NCI-H1694 (cell line): ENCODE results near the gene EXOC6B.

ENCODE experiments used
- DNase-seq: peaks from one replicate; lab custom pipeline; 2025; lab: John Stamatoyannopoulos, UW

The EXOC6B gene

DNA sequence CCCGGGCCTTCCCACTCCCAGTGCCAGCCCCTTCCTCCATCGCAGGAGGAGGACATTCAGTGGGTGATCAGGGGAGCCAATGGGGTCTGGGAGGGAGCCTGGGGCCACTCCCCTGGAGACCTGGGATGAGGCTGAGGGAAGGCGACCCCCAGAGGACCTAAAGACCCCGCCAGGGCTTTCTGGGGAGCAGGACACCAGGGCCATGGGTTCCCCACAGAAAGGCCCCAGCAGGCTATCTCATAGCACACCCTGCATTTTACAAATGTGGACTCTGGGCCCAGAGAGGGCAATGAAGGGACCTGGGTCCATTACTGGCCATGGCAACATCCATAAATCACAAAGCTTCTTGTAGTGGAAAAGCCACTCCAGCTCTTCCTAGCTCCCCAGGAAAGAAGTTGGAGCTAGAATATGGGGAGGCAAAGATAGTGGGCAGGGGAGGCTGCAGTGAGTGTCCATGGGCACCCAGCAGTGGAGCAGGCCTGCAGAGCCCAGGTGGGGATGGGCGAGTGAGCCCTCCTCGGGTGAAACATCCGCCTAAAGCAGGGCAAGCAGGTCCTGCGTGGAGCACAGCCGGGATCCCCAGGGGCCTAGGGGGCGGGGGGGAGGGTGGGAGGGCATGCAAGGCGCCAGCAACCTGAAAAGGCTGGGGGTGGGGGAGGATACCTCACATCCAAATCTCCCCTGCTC, 692.0 kb downstream of the EXOC6B start:
- DNase-seq, result no peak

DNA sequence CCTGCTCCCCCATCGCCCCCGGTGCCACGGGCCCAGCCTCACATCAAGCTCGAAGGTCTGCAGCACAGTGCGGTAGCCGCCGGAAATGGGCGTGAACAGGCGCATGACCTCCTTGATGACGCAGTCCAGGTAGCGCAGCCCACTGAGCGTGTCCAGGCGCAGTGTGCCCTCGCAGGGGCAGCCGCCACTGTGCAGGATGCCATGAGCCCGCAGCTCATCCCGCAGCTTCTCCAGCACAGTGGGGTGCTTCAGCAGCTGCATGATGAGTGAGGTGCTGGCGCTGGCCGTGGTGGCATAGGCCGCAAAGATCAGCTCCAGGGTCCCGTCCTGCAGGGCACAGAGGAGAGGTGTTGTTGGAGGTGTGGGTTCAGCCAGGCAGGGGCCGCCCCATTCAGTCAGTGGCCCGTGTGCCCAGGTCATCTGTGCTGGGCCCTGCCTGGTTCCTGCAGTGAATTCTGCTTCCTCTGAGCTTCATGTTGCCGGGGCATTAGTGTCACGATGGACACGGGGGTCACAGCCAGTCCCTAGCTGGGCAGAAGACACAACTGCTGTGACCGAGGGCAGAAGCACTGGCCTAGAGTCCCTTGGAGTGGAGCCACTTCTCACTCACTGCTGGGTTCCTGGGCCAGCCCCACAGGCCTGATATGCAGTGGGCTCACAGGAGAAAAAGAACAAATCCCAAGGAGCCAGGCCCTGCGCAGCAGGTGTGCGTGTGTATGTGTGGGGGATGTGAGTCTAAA, 692.7 kb downstream of the EXOC6B start:
- no peak for DNase-seq

DNA sequence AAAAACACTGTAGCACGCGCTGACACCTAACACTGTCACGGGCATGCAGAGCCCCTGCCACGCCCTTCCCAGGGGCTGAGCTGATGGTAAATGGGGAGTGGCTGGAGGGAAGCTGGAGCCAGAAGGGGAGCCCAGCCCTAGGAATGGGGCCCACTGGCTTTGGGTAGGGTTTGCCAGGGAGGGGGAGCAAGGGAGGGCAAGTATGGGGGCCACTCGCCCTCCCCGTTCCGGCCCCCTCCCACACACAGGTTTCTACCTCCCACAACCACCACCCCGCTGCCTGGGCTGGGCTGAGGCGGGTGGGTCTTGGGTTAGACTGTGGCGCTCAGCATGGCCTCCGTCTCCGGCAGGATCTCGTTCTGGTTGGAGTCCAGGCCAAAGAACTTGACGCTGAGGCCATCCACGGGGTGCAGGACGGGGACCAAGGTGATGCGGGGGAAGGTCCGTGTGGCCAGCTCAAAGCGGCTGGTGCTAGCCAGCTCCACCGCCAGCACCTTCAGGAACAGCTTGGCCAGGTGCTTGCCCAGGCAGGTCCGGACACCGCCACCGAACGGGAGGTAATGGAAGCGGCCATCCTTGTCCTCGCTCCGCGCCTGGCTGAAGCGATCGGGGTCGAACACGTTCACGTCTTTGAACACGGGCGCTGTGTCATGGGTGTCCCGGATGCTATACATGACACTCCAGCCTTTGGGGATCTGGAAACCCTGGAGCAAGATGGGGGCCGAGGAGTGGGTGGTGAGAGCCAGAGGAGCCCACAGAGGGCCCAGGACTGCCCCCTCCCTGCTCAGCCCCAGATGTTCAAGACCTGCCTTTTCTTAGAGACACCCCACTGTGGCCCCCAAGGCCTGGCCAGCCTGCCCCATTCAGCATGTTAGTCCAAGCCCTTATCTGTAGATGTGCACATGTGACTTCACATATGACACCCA, 693.7 kb downstream of the EXOC6B start:
- no peak for DNase-seq

DNA sequence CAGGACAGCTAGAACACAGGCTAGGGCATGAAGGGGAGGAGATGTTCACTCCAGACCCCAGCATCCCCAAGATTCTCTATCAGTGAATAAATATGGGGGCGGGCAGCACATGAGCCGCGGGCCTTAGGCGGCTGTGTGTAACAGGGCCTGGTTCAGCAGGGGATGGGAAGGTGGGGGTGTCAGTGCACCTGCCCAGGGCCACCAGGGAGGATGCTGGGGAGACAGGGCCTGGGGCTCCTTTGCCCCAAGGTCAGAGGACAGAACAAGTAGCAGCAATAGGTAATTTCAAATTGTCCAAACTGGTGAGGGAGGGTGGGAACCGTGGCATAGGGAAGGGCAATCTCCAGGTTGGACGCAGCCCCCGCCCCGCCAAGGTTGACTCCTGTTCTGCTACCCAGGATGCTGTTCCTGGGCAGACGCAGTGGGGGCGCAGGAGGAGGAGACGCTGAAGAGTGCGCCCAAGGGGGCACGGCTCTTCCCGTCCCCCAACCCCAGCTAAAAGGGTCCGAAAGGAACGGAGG, 694.4 kb downstream of the EXOC6B start:
- no peak for DNase-seq

DNA sequence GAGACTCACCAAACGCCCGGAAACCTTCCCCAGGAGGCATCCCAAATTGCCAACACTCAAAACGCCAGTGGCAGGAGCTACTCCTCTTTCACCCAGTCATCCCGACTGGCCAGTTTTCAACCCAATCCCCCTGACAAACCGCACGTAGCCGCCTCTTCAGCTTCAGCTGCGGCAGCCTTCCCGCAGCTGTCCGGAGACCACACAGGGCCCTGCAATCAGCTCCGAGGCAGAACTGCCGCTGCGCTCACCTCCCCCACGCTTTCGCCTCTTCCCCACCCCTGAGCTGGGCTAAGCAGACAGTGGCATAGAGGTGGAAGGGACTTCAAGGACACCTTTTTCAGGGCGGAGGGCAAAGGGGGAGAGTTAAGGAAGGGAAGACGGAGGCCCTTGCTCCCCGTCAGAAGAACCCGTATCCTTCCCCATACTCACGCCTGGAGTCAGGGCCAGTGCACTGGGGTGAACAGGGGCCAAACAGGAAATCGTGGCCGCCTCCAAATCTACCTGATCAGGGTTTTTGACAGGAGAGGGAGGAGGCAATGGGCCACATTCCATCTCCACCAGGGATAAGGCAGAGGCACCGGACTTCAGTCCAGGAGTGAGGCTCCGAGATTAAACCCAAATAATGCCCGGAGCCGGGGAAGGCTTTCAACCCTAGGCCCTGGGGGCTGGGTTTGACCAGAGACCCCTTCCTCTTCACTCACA, 695.0 kb downstream of the EXOC6B start:
- no peak for DNase-seq

DNA sequence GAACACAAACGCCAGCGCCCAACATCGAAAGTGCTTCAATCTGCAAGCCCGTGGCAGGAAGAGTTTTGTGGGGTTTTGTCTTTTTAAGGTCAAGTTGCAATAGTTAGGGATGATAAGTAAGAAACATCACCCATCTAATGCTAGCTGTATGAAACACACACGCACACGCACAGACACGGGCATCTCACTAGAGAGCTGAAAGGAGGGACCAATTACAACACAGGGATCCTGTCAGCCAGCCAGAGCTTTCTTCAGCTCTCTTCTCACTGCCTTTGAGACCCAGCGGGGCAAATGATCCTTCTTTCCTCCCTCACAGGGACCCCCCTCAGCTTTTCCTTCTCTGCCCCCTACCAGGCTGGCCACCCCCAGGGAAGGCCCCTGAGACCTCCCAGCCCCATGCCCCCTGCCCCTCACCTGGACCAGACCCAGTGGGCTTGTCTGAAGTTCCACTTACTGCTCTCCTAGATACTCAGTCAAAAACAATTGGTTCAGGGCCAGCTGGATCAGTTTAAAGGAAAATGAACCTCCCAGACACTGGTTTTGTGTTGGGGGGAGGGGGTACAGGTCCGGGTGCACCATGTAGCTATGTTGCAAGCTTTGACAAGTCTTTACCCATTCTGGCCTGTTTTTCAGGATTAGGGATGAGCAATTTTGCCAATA, 696.0 kb downstream of the EXOC6B start:
- DNase-seq, result no peak

DNA sequence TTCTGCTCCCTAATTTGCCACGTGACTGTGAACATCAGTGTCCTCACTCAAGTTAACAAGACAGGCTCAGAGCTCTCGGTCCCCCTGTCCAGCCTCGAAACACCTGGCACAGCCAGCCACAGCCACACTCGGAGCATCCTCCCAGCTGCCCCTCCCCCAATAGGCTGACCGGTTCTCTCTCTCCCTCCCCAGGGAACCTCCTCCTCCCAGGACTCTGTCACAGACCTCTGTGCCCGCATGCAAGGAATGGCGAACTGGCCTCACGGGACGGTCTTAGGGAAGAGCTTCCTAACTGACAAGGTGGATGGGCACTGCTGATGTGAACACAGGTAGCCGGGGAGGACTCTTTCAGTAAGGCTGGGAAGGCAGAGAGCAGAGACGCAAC, 697.0 kb downstream of the EXOC6B start:
- no peak for DNase-seq

DNA sequence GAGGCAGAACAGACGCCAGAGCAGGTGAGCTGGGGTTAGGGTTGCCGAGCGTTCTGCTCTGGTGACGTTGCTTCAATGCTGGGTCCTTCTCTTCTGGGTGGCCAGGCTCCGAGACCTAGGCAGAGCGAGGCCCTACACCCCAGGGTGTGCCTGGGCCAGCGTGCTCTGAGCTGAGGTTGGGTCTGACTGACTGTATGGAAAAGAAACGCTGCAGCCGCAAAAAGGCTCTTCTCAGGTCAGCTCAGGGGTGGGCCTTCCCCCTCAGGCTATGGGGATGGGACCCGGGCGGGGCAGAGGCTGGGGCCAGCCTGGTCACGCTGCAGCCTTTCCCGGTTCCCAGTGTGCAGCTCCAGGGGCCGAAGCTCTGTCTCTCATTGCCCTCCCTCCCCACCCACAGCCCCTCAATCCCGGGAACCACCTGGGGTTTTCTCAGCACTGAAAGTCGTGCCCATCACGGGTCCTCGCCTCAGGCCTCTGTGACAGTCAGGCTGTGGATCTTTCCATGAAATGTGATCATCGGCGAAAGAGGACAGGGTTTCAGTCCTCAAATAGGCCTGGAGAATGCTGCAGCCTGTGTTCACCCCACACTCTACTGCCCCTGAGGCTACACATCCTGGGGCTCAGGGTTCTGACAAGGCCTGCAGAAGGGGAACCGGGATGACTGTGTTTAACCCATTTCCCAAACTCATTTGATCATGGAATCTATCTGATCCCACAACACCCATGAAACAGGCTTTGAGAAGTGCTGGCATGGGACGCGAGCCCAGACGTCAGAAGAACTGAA, 697.6 kb downstream of the EXOC6B start:
- DNase-seq, result no peak

DNA sequence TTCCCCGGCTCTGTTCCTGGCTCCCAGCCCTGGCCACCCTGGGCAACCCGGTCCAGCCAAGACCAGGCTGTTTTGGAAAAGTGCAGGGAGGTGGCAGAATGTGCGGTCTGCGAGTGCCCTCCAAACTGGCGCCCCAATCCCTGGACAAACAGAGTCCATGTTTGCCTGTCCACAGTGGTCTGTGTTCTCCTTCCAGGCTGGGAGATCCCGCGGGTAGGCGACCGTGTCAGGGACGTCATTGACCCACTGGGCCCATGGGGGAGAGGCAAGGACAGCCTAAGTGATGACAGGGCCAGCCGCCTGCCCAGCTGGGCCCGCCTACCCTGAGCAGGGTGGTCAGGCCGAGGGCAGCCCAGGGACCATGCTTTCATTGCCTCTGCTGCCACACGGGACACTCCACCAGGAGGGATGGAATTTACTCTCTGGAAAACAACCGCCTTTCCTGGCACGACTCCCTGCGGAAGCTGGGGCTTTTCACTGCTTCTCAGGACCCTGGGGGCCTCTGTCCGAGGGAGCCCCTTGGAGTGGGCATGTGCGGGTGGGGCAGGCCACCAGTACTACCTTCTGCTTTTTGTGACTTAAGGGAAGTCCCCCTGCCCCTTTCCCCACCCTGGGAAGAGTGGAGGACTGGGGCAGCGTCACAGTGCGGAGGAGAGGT, 698.3 kb downstream of the EXOC6B start:
- DNase-seq, result no peak

DNA sequence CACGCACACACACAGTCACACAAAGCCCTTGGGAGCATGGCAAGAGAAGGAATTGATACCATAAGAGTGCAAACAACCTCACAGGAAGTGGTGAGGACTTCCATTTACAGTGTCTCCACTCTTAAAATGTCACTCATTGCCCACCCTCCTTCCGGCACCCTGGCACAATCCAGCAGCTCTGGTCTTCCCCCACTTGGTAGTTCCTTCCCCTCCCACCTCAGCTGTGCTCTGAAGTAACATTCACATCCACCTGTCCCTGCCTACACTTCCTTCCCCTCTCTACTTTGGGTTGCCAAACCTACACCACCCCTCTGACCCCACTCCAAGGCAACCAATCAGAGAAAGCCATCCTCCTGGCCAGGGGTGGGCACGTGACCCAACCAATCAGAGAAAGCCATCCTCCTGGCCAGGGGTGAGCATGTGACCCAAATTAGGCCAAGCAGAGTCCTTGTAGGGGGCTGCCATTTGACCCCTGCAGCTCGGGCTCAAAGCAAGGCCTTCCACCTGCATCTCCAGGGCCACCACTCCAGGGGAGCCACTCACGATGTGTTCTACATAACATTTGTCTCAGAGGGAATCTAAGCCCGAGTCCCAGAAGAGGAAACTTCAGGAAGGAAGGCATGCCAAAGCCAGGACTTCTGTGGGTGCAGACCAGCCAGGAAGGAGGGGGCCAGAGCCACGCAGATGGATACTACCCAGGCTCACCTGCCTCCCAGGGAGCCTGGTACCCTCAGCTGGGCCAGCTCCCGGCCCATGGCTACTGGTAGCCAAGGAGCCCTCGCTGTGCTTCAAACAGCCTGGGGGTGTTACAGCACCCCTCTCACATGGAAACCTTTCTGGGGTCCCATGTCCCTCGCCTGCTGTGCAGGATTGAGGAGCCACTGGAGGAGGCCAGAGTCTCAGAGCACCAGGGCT, 699.4 kb downstream of the EXOC6B start:
- DNase-seq, result no peak
